Stomach (tissue), 4 donors: ENCODE data around the gene ZBP1.

ENCODE experiments used
- CTCF ChIP-seq, 7 experiments: fragments of 450-650 bp in 4 of 7; fragments of 200-600 bp in 3 of 7; sonication (generic) in 3 of 7; IDR thresholded peaks; one replicate each; pipeline ENCODE4 v1.5.1; 2016 to 2019; ENCODE audit warnings: antibody characterized with exemption in 7 of 7, control low read depth in 2 of 7, mild to moderate bottlenecking in 1 of 7
- EP300 ChIP-seq: sonication (generic); formaldehyde crosslinking; IDR thresholded peaks from one replicate; pipeline ENCODE4 v1.6.1; 2017; ENCODE audit warnings: antibody characterized with exemption
- POLR2A ChIP-seq, 4 donors: fragments of 450-650 bp; IDR thresholded peaks; one replicate each; pipeline ENCODE4 v1.6.1; 2016; ENCODE audit warnings: antibody characterized with exemption in 4 of 4, control low read depth in 2 of 4, mild to moderate bottlenecking in 1 of 4, moderate library complexity in 1 of 4
- POLR2AphosphoS5 ChIP-seq, 3 donors: sonication (generic); formaldehyde crosslinking; IDR thresholded peaks; one replicate each; pipeline ENCODE4 v1.6.1; 2016; ENCODE audit warnings: antibody characterized with exemption in 3 of 3

GRCh38 chr20:57654363-57654997 is 34.3 kb upstream of the ZBP1 start:
- peak in 5 of 7 experiments; percentile 88 to 95 (median 89) for TF ChIP-seq CTCF (IDR thresholded peaks at IDR 0.05)
- no peak for TF ChIP-seq POLR2AphosphoS5 (IDR thresholded peaks at IDR 0.05)
- TF ChIP-seq EP300, result no peak
- no peak for TF ChIP-seq POLR2A (IDR thresholded peaks at IDR 0.05)
